HepG2 (cell line): Measurements from ENCODE around the gene CARD9. TPM values are rescaled to one million over a fixed set of nuclear protein-coding genes. Genes with fewer than 3 reads are reported as not detected.
A peak's percentile ranks its signal among the peaks of the same experiment; 100 is the strongest.

Experiments
- AGO2 ChIP-seq: fragments of 200-400 bp; formaldehyde crosslinking; optimal IDR thresholded peaks from 2 replicates; pipeline ENCODE3; 2017; ENCODE audit warnings: mild to moderate bottlenecking, low read depth, low read length, moderate library complexity
- ASH2L ChIP-seq: fragments of 300-600, 200-600 bp; sonication (generic); IDR thresholded peaks from 2 replicates; pipeline ENCODE4 v1.7.0; 2017; ENCODE audit warnings: low read depth, mild to moderate bottlenecking, moderate library complexity, mixed read lengths, low read length; ENCODE audit not compliant: insufficient read length
- GABPA ChIP-seq, 2 experiments: IDR thresholded peaks; 2 replicates each; pipeline ENCODE4 v1.6.1; 2011 to 2016; ENCODE audit warnings: low read depth in 2 of 2, low read length in 1 of 2, missing biosample characterization in 1 of 2, missing genetic modification characterization in 1 of 2
- GABPB1 ChIP-seq: IDR thresholded peaks from 2 replicates; pipeline ENCODE4 v1.6.1; 2016; ENCODE audit warnings: mild to moderate bottlenecking, missing genetic modification reagents, moderate library complexity, missing compliant biosample characterization
- GFI1 ChIP-seq: sonication (generic); formaldehyde crosslinking; IDR thresholded peaks from 2 replicates; pipeline ENCODE4 v1.5.0; 2020; ENCODE audit warnings: missing genetic modification reagents, mild to moderate bottlenecking, borderline replicate concordance
- HES4 ChIP-seq: sonication (generic); formaldehyde crosslinking; IDR thresholded peaks from 2 replicates; pipeline ENCODE4 v1.9.0; 2021; ENCODE audit warnings: mild to moderate bottlenecking, missing genetic modification reagents, borderline replicate concordance
- KAT8 ChIP-seq: IDR thresholded peaks from 2 replicates; pipeline ENCODE4 v1.6.1; 2016; ENCODE audit warnings: missing genetic modification reagents, missing compliant biosample characterization
- KLF9 ChIP-seq: IDR thresholded peaks from 2 replicates; pipeline ENCODE4 v1.6.1; 2016; ENCODE audit warnings: low read depth
- MIER3 ChIP-seq: IDR thresholded peaks from 2 replicates; pipeline ENCODE4 v1.6.1; 2016; ENCODE audit warnings: missing compliant biosample characterization, borderline replicate concordance
- MYPOP ChIP-seq: sonication (generic); formaldehyde crosslinking; IDR thresholded peaks from 2 replicates; pipeline ENCODE4 v1.8.1; 2023; ENCODE audit warnings: mild to moderate bottlenecking, moderate library complexity, missing genetic modification reagents
- NKX3-1 ChIP-seq: sonication (generic); formaldehyde crosslinking; IDR thresholded peaks from 2 replicates; pipeline ENCODE4 v1.5.0; 2020; ENCODE audit warnings: missing genetic modification reagents
- SALL1 ChIP-seq: sonication (generic); formaldehyde crosslinking; IDR thresholded peaks from 2 replicates; pipeline ENCODE4 v1.8.0; 2022; ENCODE audit warnings: mild to moderate bottlenecking, missing genetic modification reagents
- SIX4 ChIP-seq: sonication (generic); formaldehyde crosslinking; IDR thresholded peaks from 2 replicates; pipeline ENCODE4 v1.4.0; 2020; ENCODE audit warnings: missing genetic modification reagents
- SMARCC2 ChIP-seq: fragments of 450-650 bp; IDR thresholded peaks from 2 replicates; pipeline ENCODE4 v1.6.1; 2017; ENCODE audit warnings: antibody characterized with exemption, mild to moderate bottlenecking
- TCF7 ChIP-seq: sonication (generic); IDR thresholded peaks from 2 replicates; pipeline ENCODE4 v1.6.1; 2016; ENCODE audit warnings: antibody characterized with exemption, low read depth
- ZIK1 ChIP-seq: sonication (generic); formaldehyde crosslinking; IDR thresholded peaks from 2 replicates; pipeline ENCODE4 v1.5.0; 2020; ENCODE audit warnings: mild to moderate bottlenecking, low read depth, missing genetic modification reagents, borderline replicate concordance
- ZMYM2 ChIP-seq: sonication (generic); formaldehyde crosslinking; IDR thresholded peaks from 2 replicates; pipeline ENCODE4 v1.8.0; 2022; ENCODE audit warnings: mild to moderate bottlenecking, missing genetic modification reagents
- ZNF124 ChIP-seq: sonication (generic); formaldehyde crosslinking; IDR thresholded peaks from 2 replicates; pipeline ENCODE4 v1.4.0; 2020; ENCODE audit warnings: missing genetic modification reagents
- ZNF260 ChIP-seq: sonication (generic); formaldehyde crosslinking; IDR thresholded peaks from 2 replicates; pipeline ENCODE4 v1.4.0; 2020; ENCODE audit warnings: missing genetic modification reagents, low read depth, mild to moderate bottlenecking, borderline replicate concordance
- ZNF569 ChIP-seq: sonication (generic); formaldehyde crosslinking; IDR thresholded peaks from 2 replicates; pipeline ENCODE4 v1.5.0; 2020; ENCODE audit warnings: mild to moderate bottlenecking, missing genetic modification reagents, moderate library complexity, borderline replicate concordance
- ZSCAN22 ChIP-seq: sonication (generic); formaldehyde crosslinking; IDR thresholded peaks from 2 replicates; pipeline ENCODE4 v1.4.0; 2020; ENCODE audit warnings: mild to moderate bottlenecking, missing genetic modification reagents
- polyA plus RNA-seq, 8 experiments: library from polyadenylated mRNA; depleted of rRNA in 3 of 8; stranded (reverse) in 7 of 8; unstranded in 1 of 8; fragments of >200 nt; fragmentation: Illumina TruSeq in 4 of 8; extraction: Trizol in 4 of 8; gene quantifications; 2 replicates each; pipeline versions ENCODE4 v1.2.1 to v1.2.3, GENCODE V29; 2011 to 2016; ENCODE audit warnings: low read depth in 4 of 8, missing spikeins in 1 of 8, mixed read lengths in 1 of 8; ENCODE audit not compliant: insufficient read depth in 1 of 8
- total RNA-seq, 5 experiments: library from RNA; depleted of rRNA; stranded (reverse); fragments of >200 nt; fragmentation: Illumina TruSeq; extraction: Trizol; gene quantifications; 2 replicates each; pipeline ENCODE4 v1.2.3, GENCODE V29; 2016; ENCODE audit warnings: low read depth in 1 of 5
- TF ChIP-seq, protein P1 (sequence below): IDR thresholded peaks from 2 replicates; pipeline ENCODE4 v1.6.1; 2012; ENCODE audit warnings: low read depth, low read length, improper control_type of control experiment
- TF ChIP-seq, protein P2 (sequence below): sonication (generic); formaldehyde crosslinking; IDR thresholded peaks from 2 replicates; pipeline ENCODE4 v1.8.0; 2022; ENCODE audit warnings: mild to moderate bottlenecking, missing genetic modification reagents
- TF ChIP-seq, protein P3 (sequence below): sonication (generic); formaldehyde crosslinking; IDR thresholded peaks from 2 replicates; pipeline ENCODE4 v1.5.0; 2020; ENCODE audit warnings: mild to moderate bottlenecking, missing genetic modification reagents

CARD9 gene
- total and polyA plus RNA-seq, 2 of the 13 experiments (the other 11 are each of a cell fraction or from before 2014, with no cell fraction given), result 3.3 to 7.4 TPM

DNA sequence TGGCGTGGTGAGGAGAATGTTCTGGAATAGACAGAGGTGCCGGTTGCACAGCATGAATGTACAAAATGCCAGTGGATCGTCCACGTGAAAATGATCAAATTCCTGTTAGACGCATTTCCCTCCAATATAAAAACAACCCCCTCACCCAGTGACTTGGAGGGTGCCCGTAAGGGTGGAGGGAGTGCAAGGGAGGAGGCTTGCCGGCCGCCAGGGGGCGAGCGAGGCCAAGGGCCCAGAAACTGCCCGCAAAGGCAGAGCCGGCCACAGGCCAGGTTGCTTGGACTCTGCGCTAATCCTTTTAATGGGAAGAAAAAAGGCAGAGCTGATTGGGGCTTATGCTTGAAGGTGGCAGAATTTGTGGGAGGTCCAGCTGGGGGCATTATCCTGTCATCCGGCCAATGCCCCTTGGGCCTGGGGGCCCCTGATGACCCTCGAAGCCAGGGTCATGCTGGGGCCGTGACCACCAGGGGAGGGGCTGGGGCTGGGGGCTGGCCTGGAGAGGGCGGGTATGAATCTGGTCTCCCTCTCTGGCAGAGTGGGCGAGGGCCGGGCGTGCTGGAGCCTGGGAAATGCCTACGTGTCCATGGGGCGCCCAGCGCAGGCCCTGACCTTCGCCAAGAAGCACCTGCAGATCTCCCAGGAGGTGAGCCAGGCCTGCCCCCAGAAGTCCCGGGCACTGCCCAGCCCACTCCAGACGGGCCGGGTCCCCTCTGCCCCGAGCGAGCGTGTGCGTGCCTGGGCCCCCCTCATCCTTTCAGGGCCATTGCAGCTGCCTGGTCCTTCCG lies 34.1 kb downstream of the CARD9 start (continued):
- TF ChIP-seq, protein P1, sequence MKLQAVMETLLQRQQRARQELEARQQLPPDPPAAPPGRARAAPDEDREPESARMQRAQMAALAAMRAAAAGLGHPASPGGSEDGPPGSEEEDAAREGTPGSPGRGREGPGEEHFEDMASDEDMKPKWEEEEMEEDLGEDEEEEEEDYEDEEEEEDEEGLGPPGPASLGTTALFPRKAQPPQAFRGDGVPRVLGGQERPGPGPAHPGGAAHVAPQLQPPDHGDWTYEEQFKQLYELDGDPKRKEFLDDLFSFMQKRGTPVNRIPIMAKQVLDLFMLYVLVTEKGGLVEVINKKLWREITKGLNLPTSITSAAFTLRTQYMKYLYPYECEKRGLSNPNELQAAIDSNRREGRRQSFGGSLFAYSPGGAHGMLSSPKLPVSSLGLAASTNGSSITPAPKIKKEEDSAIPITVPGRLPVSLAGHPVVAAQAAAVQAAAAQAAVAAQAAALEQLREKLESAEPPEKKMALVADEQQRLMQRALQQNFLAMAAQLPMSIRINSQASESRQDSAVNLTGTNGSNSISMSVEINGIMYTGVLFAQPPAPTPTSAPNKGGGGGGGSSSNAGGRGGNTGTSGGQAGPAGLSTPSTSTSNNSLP, result no peak
- TF ChIP-seq ZNF260 (CRISPR knock-in tag) (no peak), GABPB1 (peak; percentile 64), ASH2L (no peak), AGO2 (no peak), NKX3-1 (CRISPR knock-in tag) (no peak), GABPA (IDR thresholded peaks at IDR 0.05; ENCODE audit: low read depth, low read length) (no peak), GABPA (CRISPR knock-in tag; IDR thresholded peaks at IDR 0.05; ENCODE audit: low read depth) (peak; percentile 67), SALL1 (CRISPR knock-in tag) (peak; percentile 45; the same call in 1 of the 2 replicates), ZNF569 (no peak), SMARCC2 (no peak), KAT8 (CRISPR knock-in tag) (0 out of 2 replicates have a peak, but pooled peaks have one; percentile 27), MYPOP (CRISPR knock-in tag) (no peak), HES4 (no peak), MIER3 (peak; percentile 36; the same call in 1 of the 2 replicates), KLF9 (CRISPR knock-in tag) (no peak), ZNF124 (CRISPR knock-in tag) (peak; percentile 74), TCF7 (no peak), GFI1 (CRISPR knock-in tag) (no peak), ZSCAN22 (no peak), ZMYM2 (no peak), SIX4 (CRISPR knock-in tag) (no peak), ZIK1 (CRISPR knock-in tag) (no peak)
- TF ChIP-seq, protein P2, sequence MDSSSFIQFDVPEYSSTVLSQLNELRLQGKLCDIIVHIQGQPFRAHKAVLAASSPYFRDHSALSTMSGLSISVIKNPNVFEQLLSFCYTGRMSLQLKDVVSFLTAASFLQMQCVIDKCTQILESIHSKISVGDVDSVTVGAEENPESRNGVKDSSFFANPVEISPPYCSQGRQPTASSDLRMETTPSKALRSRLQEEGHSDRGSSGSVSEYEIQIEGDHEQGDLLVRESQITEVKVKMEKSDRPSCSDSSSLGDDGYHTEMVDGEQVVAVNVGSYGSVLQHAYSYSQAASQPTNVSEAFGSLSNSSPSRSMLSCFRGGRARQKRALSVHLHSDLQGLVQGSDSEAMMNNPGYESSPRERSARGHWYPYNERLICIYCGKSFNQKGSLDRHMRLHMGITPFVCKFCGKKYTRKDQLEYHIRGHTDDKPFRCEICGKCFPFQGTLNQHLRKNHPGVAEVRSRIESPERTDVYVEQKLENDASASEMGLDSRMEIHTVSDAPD (CRISPR knock-in tag), result no peak
- TF ChIP-seq, protein P3, sequence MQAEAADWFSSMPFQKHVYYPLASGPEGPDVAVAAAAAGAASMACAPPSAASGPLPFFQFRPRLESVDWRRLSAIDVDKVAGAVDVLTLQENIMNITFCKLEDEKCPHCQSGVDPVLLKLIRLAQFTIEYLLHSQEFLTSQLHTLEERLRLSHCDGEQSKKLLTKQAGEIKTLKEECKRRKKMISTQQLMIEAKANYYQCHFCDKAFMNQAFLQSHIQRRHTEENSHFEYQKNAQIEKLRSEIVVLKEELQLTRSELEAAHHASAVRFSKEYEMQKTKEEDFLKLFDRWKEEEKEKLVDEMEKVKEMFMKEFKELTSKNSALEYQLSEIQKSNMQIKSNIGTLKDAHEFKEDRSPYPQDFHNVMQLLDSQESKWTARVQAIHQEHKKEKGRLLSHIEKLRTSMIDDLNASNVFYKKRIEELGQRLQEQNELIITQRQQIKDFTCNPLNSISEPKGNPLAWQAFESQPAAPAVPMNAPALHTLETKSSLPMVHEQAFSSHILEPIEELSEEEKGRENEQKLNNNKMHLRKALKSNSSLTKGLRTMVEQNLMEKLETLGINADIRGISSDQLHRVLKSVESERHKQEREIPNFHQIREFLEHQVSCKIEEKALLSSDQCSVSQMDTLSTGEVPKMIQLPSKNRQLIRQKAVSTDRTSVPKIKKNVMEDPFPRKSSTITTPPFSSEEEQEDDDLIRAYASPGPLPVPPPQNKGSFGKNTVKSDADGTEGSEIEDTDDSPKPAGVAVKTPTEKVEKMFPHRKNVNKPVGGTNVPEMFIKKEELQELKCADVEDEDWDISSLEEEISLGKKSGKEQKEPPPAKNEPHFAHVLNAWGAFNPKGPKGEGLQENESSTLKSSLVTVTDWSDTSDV, result no peak
